ENCODE measurements around the gene GOLPH3.
A peak's percentile ranks its signal among the peaks of the same experiment; 100 is the strongest.
"Not testable (repeated sequence)": the region's sequence is repeated elsewhere in the genome, so short reads cannot be mapped to it uniquely, and the experiment has no call there.

The GOLPH3 gene

GRCh38 chr5:32174011-32174870 lies at the start of gene GOLPH3:
TSS of gene GOLPH3 (minus strand) at chr5:32174319. CDS start at chr5:32174034, 285 bp downstream.
- DNase-seq (ENCODE audit: low spot score), result peak; percentile 94

- DNase-seq (ENCODE audit: low spot score), result no peak
These were observed 48.8 kb upstream of the GOLPH3 start for GRCh38 chr5:32222723-32223470.

GRCh38 chr5:32217886-32218396 lies 43.8 kb upstream of the GOLPH3 start:
- peak; percentile 90 for DNase-seq (ENCODE audit: low spot score)

- not testable (repeated sequence) for DNase-seq (ENCODE audit: low spot score)
These were observed 40.2 kb upstream of the GOLPH3 start for GRCh38 chr5:32214344-32214743.

GRCh38 chr5:32210151-32210550 lies 36.0 kb upstream of the GOLPH3 start:
- DNase-seq (ENCODE audit: low spot score), result no peak

- DNase-seq (ENCODE audit: low spot score), result not testable (repeated sequence)
These were observed 34.7 kb upstream of the GOLPH3 start for GRCh38 chr5:32208837-32209236.

GRCh38 chr5:32207355-32207634 lies 33.2 kb upstream of the GOLPH3 start:
- no peak for DNase-seq (ENCODE audit: low spot score)

GRCh38 chr5:32206509-32207354 lies 32.6 kb upstream of the GOLPH3 start:
- DNase-seq (ENCODE audit: low spot score), result no peak

GRCh38 chr5:32206053-32206452 lies 31.9 kb upstream of the GOLPH3 start:
- no peak for DNase-seq (ENCODE audit: low spot score)

GRCh38 chr5:32202394-32202793 lies 28.3 kb upstream of the GOLPH3 start:
- no peak for DNase-seq (ENCODE audit: low spot score)

GRCh38 chr5:32201122-32201753 lies 27.1 kb upstream of the GOLPH3 start:
- no peak for DNase-seq (ENCODE audit: low spot score)

GRCh38 chr5:32197032-32197431 lies 22.9 kb upstream of the GOLPH3 start:
- DNase-seq (ENCODE audit: low spot score), result no peak

- DNase-seq (ENCODE audit: low spot score), result no peak
These were observed 21.1 kb upstream of the GOLPH3 start for GRCh38 chr5:32195265-32195664.

GRCh38 chr5:32193591-32193990 lies 19.5 kb upstream of the GOLPH3 start:
- DNase-seq (ENCODE audit: low spot score), result no peak

GRCh38 chr5:32190095-32190494 lies 16.0 kb upstream of the GOLPH3 start:
- DNase-seq (ENCODE audit: low spot score), result no peak

- no peak for DNase-seq (ENCODE audit: low spot score)
These were observed 13.6 kb upstream of the GOLPH3 start for GRCh38 chr5:32187675-32188074.

GRCh38 chr5:32182463-32183063 lies 8.4 kb upstream of the GOLPH3 start:
- peak; percentile 34 for DNase-seq (ENCODE audit: low spot score)

- DNase-seq (ENCODE audit: low spot score), result peak; percentile 68
These were observed 680 bp downstream of the GOLPH3 start for GRCh38 chr5:32173267-32174010.

GRCh38 chr5:32172923-32173266 lies 1.2 kb downstream of the GOLPH3 start:
- peak; percentile 68 for DNase-seq (ENCODE audit: low spot score)

GRCh38 chr5:32172186-32172911 lies 1.8 kb downstream of the GOLPH3 start:
- DNase-seq (ENCODE audit: low spot score), result peak; percentile 38
